ENCODE data around the gene KPNA6.

DNA sequence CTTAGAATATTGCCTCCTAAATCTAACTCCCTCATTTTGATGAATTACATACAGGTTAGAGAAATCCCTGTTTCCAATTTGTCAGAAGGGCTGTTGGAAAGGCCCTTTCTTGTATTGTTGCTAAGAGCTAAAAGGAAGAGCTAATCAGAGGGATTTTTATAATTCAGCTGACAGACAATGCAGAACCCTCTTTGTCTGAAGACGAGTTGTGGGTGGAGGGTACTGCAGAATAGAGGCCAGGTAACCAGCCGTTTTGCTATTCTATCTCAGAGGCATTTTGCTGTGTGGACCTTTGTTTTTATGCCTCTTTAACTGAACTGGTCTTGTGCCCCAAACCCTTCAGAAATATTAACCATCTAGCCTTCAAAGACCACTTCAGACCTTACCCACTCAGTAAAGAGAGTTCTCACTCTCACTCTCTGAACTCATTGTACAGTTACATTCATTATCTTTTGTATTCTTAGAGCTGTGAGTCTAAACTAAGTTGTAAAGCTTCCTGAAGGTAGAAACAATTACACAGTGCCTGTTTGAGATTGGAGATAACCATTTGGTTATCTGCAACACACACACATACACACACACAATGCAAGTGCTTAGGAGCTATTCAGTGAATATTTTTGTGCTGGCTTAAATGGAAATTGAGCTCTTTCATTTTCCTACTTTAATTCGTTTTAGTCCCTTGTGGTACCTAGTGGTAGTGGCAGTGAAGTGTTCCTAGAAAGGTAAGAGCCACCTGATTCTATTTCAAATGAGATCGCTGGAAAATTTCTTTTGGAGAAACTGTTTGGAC lies 19.7 kb downstream of the KPNA6 start:
- no peak for TF ChIP-seq ZBTB17 (CRISPR knock-in tag; IDR thresholded peaks at IDR 0.05)
- no peak for TF ChIP-seq SREBF2 (CRISPR knock-in tag; IDR thresholded peaks at IDR 0.05)
- TF ChIP-seq POLR2A (conservative IDR thresholded peaks at IDR 0.05): no peak
- TF ChIP-seq MAFG (tag; conservative IDR thresholded peaks at IDR 0.05): no peak
- no peak for TF ChIP-seq FOXJ3 (CRISPR knock-in tag; IDR thresholded peaks at IDR 0.05)
- TF ChIP-seq ZNF143 (CRISPR knock-in tag; IDR thresholded peaks at IDR 0.05): no peak
- TF ChIP-seq MAFK (IDR thresholded peaks at IDR 0.05; ENCODE audit: low read length): no peak
- no peak for TF ChIP-seq BCL6 (CRISPR knock-in tag; IDR thresholded peaks at IDR 0.05)
- TF ChIP-seq, protein P1, sequence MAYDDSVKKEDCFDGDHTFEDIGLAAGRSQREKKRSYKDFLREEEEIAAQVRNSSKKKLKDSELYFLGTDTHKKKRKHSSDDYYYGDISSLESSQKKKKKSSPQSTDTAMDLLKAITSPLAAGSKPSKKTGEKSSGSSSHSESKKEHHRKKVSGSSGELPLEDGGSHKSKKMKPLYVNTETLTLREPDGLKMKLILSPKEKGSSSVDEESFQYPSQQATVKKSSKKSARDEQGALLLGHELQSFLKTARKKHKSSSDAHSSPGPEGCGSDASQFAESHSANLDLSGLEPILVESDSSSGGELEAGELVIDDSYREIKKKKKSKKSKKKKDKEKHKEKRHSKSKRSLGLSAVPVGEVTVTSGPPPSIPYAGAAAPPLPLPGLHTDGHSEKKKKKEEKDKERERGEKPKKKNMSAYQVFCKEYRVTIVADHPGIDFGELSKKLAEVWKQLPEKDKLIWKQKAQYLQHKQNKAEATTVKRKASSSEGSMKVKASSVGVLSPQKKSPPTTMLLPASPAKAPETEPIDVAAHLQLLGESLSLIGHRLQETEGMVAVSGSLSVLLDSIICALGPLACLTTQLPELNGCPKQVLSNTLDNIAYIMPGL (CRISPR knock-in tag; IDR thresholded peaks at IDR 0.05): no peak
- TF ChIP-seq SP2 (IDR thresholded peaks at IDR 0.05; ENCODE audit: extremely low read depth, low read depth, low read length, poor library complexity, severe bottlenecking): no peak
